Stimulated activated naive CD8-positive, alpha-beta T cell treated with anti-CD3 and anti-CD28 coated beads, Interleukin-15, Interleukin-2, amounts not matched to agents 100 U/mL and 50 U/mL, for 24 hours (primary cell): Measurements from ENCODE around the gene POLR2E.
A peak's percentile ranks its signal among the peaks of the same experiment; 100 is the strongest.

ENCODE experiments used
- ATAC-seq: fragments of 150-1000 bp; cut with Tn5 transposase; one replicate; pipeline ENCODE4 v1.10.0; 2021
- DNase-seq: peaks from one replicate; pipeline ENCODE4 v3.0.0; 2021

POLR2E gene

DNA sequence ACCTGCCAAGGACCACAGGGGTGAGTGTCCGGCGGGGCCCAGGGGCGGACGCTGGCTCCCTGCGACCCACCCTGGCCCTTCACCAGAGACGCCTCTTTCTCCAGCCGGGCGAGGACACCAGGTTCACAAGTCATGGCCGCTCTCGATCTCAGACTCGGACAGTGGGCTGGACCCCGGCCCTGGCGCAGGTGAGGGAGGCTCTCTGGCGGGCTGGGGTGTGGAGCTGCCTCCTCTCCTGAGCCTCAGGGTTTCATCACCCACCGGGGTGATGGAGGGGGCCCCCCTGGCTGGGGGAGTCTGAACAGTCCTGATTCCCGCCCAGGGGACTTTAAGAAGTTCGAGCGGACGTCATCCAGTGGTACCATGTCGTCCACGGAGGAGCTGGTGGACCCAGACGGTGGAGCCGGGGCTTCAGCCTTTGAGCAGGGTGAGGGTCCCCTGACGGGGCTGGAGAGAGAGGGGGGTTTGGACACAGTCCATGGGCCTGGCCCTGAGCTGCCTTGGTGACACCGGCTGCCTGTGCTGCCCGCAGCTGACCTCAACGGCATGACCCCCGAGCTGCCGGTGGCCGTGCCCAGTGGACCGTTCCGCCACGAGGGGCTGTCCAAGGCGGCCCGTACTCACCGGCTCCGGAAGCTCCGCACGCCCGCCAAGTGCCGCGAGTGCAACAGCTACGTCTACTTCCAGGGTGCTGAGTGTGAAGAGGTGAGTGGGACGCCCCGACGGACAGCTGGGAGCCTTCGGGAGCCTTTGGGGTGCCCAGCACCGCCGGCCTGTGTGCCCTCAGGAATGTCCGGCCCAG lies 14.6 kb downstream of the POLR2E start:
- no peak for DNase-seq

DNA sequence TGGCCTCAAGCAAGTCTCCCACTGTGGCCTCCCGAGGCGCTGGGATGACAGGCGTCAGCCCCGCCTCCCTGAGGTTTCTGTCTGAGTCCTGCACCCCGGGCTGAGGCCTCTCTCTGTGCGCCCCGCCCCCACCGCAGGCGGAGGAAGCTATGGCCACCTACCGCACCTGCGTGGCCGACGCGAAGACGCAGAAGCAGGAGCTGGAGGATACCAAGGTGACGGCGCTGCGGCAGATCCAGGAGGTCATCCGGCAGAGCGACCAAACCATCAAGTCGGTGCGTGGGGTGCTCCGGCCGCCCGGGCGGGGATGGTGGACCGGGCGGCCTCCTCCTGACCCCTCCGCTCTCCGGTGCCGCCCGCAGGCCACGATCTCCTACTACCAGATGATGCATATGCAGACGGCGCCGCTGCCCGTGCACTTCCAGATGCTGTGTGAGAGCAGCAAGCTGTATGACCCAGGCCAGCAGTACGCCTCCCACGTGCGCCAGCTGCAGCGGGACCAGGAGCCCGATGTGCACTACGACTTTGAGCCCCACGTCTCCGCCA lies 15.5 kb downstream of the POLR2E start:
- ATAC-seq = no peak
- peak; percentile 81 for DNase-seq

More for the DNA sequence above, 14.6 kb downstream of the POLR2E start:
- ATAC-seq = no peak

DNA sequence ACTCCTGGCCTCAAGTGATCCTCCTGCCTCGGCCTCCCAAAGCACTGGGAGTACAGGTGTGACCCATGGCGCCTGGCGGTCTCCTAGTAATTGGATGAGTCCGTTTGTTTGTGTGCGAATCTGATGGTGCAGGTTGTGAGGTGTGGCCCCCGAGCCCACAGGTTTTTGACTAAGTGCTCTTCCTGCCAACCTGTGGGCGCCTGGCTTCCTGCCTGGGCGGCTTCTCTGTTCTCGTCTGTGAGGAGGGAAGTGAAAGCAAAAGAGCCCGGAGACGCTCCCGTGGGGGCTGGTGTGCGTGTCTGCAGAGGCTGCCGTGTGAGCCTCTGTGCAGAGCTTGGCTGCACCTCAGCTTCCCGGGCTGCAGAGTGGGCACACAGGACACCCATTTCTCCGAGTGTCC lies 18.2 kb downstream of the POLR2E start:
- peak; percentile 84 for ATAC-seq
- peak; percentile 87 for DNase-seq

DNA sequence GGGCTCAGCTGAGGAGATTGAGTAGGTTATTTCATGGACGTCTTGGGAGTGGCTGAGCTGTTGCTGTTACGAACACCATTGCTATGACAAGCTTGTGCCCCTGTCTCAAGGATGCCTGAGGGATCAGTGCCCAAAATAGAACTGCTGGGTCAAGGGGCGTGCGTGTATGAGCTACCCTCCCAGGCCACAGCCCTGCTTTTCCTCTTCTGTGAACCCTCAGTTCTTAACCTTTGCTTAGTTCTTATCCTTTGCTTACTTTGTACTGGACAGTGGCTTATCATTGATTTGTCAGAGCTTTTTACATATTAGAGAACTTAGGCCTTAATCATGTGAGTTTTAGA lies 19.2 kb downstream of the POLR2E start:
- DNase-seq (no peak), ATAC-seq (no peak)

DNA sequence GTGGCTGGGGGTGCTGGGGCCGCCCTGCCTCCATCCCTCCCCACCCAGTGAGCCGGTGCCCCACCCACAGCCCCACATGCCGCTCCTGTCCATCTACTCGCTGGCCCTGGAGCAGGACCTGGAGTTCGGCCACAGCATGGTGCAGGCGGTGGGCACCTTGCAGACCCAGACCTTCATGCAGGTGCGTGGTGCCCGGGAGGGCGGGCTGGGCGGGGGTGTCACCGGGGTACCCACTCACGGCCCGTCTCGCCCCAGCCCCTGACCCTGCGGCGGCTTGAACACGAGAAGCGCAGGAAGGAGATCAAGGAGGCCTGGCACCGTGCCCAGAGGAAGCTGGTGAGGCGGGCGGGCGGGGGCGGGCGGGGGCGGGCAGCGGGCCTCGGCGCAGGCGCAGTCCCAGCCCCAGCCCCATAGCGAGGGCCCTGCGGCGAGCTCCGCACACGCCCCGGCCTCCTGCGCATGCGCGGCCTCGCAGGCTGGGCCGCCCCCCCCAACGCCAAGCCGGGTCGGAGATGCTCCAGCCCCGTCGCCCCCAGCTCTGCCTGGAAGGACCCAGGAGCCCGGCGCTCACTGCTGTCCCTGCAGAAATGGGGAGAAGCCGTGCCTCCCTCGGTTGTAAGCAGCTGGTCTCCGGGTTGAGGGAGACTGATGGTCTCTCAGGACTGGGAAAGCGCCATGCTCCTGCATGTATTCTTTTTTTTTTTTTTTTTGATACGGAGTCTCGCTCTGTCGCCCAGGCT lies 20.5 kb downstream of the POLR2E start:
- ATAC-seq (peak; percentile 17), DNase-seq (peak; percentile 86)

DNA sequence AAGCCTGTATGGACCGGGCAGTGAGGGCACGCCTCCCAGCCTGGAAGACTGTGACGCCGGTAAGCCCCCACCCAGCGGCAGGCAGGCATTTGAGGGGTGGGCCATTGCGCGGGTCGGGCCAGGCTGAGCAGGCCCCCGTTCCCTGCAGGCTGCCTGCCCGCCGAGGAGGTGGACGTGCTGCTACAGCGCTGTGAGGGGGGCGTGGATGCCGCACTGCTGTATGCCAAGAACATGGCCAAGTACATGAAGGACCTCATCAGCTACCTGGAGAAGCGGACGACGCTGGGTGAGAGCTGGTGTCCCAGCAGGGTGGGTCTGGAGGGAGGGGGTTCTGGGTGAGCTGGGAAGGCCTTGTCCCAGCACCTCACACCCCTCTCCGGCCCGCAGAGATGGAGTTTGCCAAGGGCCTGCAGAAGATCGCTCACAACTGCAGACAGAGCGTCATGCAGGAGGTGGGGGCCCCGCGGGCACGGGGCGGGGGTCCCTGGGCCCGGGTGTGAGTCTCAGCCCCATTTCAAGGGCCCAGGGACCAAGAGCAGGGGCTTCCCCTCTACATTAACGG lies 21.1 kb downstream of the POLR2E start:
- ATAC-seq = no peak
- no peak for DNase-seq

DNA sequence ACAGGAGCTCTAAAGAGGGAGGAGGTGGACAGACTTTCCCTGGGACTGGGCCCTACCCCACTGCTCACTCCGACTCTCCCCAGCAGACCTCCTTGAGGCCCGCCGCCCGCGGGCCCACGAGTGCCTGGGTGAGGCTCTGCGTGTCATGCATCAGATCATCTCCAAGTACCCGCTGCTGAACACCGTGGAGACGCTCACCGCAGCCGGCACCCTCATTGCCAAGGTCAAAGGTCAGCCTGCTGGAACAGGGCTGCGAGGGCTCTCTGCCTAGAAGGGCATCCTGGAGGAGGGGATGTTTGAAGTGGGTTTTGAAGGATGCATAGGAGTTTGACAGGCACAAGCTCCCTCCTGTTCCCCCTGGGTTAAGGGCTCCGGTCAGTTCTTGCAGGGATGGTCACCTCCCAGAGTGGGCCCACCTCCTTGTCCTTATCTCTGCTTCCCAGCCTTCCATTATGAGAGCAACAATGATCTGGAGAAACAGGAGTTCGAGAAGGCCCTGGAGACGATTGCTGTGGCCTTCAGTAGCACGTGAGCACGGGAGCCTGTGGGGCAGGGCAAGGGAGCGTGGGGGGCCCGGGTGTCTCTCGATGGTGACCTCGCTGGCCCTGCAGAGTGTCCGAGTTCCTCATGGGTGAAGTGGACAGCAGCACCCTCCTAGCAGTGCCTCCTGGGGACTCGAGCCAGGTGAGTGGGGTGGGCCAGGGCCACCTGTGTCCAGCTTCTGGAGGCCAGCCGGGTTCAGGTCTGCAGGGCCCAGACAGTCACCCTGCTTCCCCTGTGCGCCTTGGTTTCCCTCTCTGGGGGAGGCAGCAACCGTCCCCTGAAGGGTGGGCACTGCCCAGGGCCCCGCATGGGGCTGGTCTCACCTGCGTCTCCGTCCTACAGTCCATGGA lies 21.9 kb downstream of the POLR2E start:
- ATAC-seq = no peak
- no peak for DNase-seq

DNA sequence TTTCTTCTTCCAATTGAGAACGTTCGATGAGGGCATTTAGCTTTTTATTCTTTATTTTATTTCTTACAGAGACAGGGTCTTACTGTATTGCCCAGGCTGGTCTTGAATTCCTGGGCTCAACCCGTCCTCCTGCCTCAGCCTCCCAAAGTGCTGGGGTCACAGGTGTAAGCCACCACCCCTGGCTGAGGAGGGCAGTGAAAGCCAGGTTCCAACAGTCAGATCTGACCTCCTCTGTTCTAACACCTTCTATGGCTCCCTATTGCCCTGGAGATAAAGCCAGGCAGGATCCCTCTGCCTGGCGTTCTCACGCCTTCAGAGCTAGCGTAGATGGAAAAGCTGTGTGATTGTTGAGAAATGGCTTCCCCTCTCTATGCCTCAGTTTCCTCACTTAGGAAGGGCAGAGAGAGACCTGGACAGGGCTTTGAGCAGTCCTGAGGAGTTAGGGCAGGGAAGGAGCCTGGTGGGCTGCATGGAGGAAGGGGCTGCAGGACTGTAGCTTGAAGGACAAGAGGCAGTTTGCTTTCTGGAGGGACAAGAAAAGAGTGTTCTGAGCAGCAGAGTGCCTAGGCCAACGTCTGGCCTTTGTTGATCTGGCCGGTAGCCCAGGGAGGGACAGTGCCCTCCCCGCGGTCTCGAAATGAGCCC lies 22.7 kb downstream of the POLR2E start:
- DNase-seq (no peak), ATAC-seq (no peak)

DNA sequence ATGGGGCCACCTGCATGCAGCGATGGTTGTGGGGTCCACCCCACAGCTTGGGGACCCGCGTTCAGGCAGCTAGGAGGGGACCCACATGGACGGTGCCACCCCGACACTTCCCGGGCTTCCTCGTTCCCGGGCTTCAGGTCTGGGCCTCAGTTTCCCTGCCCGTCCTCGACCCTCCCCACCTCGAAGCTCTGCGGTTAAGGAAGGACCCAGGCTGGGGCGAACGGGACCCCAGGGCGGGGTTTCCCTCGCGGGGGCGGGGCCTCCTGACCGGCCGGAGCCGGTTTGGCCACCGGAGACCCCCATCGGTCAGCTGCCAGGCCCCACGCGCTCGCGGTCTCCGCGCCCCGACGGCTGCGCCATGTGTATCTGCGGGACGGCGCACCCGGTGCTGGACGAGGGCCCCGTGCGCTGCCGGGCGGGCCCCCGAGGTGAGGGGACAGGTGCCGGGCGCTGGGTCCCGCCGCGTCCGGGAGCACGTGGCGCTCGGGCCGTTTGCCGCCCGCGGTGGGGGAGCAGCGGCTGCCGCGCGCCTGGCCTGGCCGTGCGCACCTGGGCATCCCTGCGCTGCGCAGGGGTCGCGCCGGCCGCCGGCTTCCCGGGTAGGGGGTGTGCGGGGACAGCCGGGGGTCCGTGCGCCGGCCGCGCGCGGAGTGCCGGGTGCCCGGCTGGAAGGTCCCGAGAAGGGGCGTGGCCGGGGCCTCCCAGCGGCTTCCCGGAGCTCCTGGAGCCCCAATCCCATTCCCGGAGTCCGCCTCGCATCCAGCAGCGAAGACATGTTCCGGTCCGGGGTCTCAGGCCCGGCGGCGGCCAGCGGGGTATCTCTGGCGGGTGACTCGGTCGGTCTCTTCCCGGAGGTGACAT lies 24.0 kb downstream of the POLR2E start:
- DNase-seq (no peak), ATAC-seq (no peak)

DNA sequence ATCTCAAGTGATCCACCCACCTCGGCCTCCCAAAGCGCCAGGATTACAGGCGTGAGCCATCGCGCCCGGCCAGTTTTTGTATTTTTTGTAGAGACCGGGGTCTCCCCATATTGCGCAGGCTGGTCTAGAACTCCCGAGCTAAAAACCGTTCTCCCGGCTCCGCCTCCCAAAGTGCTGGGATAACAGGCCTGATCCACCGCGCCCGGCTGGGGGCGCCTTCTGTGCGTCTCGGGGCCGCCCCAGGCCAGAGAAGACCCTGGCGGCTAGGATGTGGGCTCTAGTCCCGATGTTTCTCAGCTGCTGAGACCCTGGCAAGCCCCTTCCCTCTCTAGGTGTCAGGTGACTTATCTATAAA lies 24.6 kb downstream of the POLR2E start:
- ATAC-seq (no peak), DNase-seq (no peak)

DNA sequence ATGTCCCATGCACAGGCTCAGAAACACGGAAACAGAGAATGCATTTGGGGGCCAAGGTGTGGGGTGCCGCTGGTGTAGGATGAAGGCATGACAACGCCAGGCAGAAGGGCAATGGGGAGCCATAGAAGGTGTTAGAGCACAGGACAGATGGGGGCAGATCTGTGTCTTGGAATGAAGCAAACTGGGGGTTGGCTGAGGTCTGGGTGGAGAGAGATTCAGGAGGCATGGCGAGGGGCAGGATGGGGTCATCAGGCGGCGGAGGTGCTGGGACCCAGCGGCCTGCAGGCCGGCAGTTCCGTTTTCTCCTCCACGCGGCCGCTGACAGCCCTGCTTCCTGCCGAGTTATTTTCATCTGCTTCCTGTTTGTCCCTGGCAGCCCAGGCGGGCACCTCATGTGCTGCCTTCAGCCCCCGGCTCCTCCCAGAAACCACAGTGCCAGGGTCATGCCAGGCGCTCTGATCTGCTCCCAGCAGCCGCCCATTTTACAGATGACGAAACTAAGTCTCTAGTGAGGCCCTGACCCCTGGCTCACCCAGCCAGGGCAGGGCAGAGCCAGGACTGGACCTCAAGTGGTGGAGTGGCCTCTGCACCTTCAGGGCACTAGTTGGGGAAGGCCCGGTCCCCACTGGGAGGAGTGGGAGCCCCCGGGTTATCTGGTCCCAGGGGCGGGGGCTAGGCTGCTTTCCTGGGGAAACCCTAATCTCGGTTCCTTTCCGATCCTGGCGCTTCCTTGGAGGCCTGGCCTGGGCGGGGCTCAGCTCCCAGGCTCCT lies 26.0 kb downstream of the POLR2E start:
- peak; percentile 75 for DNase-seq
- peak; percentile 29 for ATAC-seq

DNA sequence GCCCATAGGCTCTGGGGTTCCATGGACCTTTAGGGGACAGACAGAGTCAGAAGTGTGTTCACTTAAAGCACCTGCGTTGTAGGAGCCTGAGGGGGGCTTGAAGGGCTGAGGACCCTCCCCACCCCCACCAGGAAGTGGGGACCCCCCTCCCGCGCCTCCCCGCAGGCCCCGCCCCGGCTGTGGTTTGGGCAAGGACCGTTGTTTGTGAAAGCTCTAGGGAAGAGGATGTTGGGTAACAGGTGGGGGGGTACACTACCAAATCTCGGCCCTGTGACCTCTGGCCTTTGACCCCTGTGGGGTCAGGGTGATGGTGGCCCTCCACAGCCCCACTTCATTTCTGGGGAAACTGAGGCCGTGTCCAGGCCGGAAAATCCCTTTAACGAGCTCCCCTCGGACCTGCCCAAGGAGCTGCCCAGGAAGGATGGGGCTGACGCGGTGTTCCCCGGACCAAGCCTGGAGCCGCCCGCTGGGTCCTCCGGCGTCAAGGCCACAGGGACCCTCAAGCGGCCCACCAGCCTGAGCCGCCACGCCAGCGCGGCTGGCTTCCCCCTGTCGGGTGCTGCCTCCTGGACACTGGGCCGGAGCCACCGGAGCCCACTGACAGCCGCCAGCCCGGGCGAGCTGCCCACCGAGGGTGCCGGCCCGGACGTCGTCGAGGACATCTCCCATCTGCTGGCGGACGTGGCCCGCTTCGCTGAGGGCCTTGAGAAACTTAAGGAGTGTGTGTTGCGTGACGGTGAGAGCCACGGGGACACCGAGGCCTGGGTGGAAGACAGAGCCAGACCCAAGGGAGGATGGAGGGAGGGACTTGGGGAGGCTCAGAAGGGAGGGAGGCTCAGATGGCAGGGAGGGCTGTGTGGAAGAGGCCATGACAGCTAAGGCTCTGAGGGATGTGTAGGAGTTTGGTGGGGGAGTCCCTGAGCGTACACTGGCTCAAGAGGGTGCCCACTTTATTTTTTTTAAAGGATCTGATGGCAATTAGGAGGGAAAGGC lies 26.9 kb downstream of the POLR2E start:
- no peak for ATAC-seq
- peak; percentile 78 for DNase-seq

DNA sequence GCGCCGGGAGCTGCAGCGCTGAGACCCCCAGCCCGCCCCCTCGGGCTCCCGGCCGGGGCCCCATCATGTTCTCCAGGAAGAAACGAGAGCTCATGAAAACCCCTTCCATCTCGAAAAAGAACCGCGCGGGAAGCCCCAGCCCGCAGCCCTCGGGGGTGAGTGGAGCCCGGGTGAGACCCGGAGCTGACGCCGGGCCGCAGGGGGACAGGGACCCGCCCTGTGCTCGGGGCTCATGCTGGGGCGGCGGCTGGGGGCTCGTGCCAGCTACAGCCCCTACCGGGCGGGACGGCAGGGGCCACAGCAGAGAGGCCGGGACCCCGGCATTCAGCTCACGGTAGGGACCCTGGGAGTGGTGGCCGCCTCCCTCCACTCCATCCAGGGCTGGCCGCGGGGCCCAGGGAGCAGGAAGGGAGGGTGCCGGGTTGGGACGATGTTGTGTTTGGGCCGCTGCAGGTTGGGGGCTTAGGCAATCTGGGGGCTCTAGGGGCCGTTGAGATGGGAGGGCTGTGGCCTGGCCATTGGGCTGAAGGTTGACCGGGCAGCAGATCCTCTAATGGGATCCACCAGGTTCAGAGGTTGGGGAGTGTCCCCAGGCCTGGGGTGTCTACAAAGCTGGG lies 27.7 kb downstream of the POLR2E start:
- DNase-seq = peak; percentile 75
- ATAC-seq = peak; percentile 41

DNA sequence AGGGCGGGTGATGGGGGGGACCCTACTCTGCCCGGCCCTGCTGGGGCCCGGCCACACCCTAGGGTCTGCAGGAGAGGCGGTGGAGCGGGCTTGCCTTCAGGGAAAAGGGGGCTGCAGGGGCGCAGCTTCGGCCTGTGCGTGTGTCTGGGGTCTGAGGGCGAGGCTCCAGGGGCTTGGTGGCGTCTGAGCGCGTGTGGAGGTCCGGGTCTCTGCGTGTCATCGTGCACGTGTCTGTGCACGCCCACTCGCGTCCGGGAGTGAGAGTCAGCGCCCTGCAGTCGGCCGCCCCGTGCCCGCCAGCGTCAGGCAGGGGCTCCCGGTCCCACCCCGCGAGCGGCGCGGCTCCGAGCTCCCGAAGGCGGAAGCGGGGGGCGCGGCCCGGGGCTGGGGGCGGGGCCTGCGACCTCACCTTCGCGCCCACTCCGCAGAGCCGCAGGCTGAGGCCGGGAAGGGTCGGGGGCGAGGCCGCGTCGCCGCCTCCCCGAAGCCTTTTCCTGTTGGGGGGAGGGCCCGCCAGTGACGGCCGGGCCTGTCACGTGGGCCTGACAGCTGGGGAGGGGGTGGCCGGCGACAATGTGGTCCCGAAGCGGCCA lies 28.3 kb downstream of the POLR2E start, which contains the start of gene ARHGAP45:
Gene ARHGAP45 (plus strand): TSS at position 420 of the 593 bp plus-strand sequence. CDS start 239 bp downstream, outside the sequence.
- ATAC-seq (peak; percentile 58), DNase-seq (peak; percentile 90)

DNA sequence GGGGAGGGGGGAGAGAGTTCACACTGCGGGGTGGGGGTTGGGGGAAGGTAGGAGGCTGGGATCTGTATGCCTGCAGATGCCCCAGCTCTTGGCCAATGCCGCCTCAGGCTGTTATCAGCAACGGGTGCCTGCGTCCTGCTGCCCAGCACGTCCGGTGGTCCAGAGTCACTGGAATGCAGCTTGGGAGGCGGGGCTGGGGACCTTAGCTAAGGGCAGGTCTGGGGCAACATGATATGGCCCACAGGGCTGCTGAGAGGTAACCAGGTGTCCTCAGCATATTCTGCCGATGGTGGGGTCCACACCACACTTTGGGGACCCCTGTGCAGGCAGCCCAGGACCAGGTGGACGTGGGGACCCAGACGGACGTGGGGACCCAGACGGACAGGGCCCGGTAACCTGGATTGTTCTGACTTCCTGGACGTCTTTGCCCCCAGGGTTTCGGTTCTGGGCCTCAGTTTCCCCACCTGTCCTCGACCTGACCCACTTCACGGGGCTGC lies 28.9 kb downstream of the POLR2E start:
- DNase-seq (no peak), ATAC-seq (no peak)

DNA sequence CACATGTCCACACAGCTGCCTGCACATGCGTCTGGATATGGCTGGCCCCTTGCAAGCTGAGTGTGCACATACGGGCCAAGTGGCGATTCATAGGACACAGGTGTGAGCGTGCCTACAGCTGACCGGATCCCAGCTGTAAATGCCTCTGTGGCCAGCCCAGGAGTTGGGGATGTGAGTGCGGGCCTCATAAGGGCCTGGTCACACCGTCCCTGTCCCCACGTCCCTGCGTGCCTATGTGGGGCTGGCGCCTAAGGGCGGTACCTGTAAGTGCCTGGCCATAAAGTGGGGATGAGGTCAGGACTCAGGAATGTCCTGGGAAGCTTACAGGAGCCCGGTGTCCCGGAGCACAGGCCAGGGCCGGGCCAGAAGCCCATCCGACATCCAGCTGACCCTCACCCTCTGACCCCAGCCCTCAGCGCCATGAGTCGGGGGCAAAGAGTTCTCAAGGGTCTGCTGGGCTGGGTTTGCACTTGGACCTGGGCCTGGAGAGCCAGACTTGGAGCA lies 29.5 kb downstream of the POLR2E start:
- DNase-seq = no peak

More for the DNA sequence above, 29.5 kb downstream of the POLR2E start:
- no peak for ATAC-seq
